ENCODE data around the gene CDC42BPA.

The CDC42BPA gene

DNA sequence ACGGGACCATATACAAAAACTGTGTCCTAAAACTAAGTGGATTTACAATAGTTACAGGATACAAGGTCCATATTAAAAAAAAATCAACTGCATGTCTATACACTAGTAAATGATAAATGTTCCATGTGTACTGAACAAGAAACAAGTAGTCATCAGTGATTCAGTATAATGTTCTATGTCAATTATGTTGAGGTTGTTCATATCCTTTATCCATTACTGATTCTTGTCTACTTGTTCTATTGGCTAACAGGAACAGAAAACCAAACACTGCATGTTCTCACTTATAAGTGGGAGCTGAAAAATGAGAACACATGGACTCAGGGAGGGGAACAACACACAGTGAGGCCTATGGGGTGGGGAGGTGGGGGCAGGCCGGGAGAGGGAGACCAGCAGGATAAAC, 90.5 kb downstream of the CDC42BPA start:
- DNase-seq (no peak), ATAC-seq (ENCODE audit: insufficient read depth, low read depth) (no peak)
- Histone ChIP-seq H3K27ac (ENCODE audit: low read length) (no peak overlapping the region), H4K20me1 (ENCODE audit: insufficient read depth, low read length) (no peaks in the 10 kb centered on the region), H3K4me3 (ENCODE audit: low read depth in 1 of 2, low read length in 2 of 2) (no peak overlapping the region), H3K27me3 (ENCODE audit: insufficient read depth, low read length, poor library complexity) (peaks cover 8% of the 10 kb centered on the region), H3K36me3 (ENCODE audit: insufficient read depth, low read length) (no peaks in the 10 kb centered on the region), H3K9me3 (ENCODE audit: insufficient read depth, low read length, severe bottlenecking) (no peaks in the 10 kb centered on the region), H3K79me2 (ENCODE audit: insufficient read depth, low read length) (no peaks in the 10 kb centered on the region), H3K4me1 (ENCODE audit: insufficient read depth, low read length) (no peaks in the 10 kb centered on the region), H3K4me2 (ENCODE audit: insufficient read depth, low read length) (no peak overlapping the region), H3K9ac (ENCODE audit: low read depth, low read length) (no peak overlapping the region), H2AFZ (ENCODE audit: low read depth, low read length) (no peak overlapping the region)
- no peak for TF ChIP-seq EZH2 (IDR thresholded peaks at IDR 0.05; ENCODE audit: borderline replicate concordance, low read depth, low read length, severe bottlenecking)
- TF ChIP-seq, protein P1, sequence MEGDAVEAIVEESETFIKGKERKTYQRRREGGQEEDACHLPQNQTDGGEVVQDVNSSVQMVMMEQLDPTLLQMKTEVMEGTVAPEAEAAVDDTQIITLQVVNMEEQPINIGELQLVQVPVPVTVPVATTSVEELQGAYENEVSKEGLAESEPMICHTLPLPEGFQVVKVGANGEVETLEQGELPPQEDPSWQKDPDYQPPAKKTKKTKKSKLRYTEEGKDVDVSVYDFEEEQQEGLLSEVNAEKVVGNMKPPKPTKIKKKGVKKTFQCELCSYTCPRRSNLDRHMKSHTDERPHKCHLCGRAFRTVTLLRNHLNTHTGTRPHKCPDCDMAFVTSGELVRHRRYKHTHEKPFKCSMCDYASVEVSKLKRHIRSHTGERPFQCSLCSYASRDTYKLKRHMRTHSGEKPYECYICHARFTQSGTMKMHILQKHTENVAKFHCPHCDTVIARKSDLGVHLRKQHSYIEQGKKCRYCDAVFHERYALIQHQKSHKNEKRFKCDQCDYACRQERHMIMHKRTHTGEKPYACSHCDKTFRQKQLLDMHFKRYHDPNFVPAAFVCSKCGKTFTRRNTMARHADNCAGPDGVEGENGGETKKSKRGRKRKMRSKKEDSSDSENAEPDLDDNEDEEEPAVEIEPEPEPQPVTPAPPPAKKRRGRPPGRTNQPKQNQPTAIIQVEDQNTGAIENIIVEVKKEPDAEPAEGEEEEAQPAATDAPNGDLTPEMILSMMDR (IDR thresholded peaks at IDR 0.05; ENCODE audit: borderline replicate concordance, extremely low read depth, low read length, poor library complexity, severe bottlenecking): no peak

DNA sequence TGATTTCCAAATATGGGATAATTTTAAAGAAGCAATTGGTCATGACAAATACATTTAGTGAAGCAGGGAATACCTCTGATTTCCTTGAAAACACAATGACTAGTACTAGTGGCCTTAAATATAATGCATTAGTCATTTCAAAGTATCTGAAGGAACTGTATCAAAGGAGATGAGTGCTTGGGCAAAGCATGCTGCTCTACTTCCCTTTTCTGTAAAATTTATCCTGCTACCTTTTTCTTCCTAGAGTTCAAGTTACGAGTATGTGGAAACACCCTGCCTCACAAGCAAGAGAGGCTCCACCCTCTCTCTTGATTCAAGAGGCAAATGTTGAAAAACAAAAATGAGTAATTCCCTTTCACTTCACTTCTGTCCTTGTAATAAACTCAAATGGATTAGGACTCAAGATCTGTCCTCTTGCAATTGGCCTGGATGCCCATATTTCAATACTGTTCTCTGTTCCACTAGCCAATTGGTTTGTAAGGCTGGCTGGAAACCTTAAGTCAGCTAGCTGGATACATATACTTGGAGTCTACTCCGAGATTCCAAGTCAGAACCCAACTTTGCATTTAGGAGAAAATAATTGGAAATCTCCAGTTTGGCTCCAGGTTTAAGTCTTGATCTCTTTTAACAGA, 92.5 kb downstream of the CDC42BPA start:
- Histone ChIP-seq H2AFZ (ENCODE audit: low read depth, low read length) (no peak overlapping the region), H3K79me2 (ENCODE audit: insufficient read depth, low read length) (no peaks in the 10 kb centered on the region), H3K9ac (ENCODE audit: low read depth, low read length) (no peak overlapping the region), H3K4me1 (ENCODE audit: insufficient read depth, low read length) (no peaks in the 10 kb centered on the region), H3K27me3 (ENCODE audit: insufficient read depth, low read length, poor library complexity) (peaks cover 8% of the 10 kb centered on the region), H3K36me3 (ENCODE audit: insufficient read depth, low read length) (no peaks in the 10 kb centered on the region), H3K4me2 (ENCODE audit: insufficient read depth, low read length) (no peak overlapping the region), H4K20me1 (ENCODE audit: insufficient read depth, low read length) (no peaks in the 10 kb centered on the region), H3K27ac (ENCODE audit: low read length) (no peak overlapping the region), H3K9me3 (ENCODE audit: insufficient read depth, low read length, severe bottlenecking) (no peaks in the 10 kb centered on the region), H3K4me3 (ENCODE audit: low read depth in 1 of 2, low read length in 2 of 2) (no peak overlapping the region)
- no peak for TF ChIP-seq EZH2 (IDR thresholded peaks at IDR 0.05; ENCODE audit: borderline replicate concordance, low read depth, low read length, severe bottlenecking)
- TF ChIP-seq, protein P1 (IDR thresholded peaks at IDR 0.05; ENCODE audit: borderline replicate concordance, extremely low read depth, low read length, poor library complexity, severe bottlenecking): no peak
- DNase-seq (no peak), ATAC-seq (ENCODE audit: insufficient read depth, low read depth) (no peak)

DNA sequence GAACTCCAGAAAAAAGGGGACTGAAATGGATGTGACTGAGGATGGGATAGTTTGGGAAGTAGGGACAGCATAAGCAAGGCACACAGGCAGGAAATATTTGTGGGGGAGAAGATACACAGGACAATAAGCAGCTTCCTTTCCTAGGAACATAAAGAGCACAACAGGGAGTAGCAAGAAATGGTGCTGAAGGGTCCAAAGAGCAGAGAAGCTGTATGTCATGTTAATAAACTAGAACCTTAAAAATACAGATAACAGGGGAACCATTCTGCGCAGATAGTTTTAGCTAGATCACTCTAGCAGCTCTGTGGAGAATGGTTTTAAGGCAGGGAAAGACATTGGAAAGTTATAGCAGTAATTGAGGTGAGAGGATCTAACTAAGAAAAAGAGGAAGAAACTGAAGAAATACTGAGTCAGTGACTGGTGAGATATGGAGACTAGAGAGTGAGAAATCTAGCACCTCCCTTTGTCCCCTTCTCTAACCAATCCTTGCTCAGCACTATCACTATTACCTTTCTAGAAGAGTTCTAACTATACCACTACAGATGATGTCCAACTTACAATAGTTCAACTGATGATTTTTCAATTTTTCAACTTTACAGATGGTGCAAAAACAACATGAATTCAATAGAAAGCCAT, 95.0 kb downstream of the CDC42BPA start:
- Histone ChIP-seq H3K4me3 (ENCODE audit: low read depth in 1 of 2, low read length in 2 of 2) (no peak overlapping the region), H3K4me2 (ENCODE audit: insufficient read depth, low read length) (no peak overlapping the region), H3K27ac (ENCODE audit: low read length) (no peak overlapping the region), H3K9ac (ENCODE audit: low read depth, low read length) (no peak overlapping the region), H2AFZ (ENCODE audit: low read depth, low read length) (no peak overlapping the region), H3K36me3 (ENCODE audit: insufficient read depth, low read length) (no peaks in the 10 kb centered on the region), H3K27me3 (ENCODE audit: insufficient read depth, low read length, poor library complexity) (peaks cover 8% of the 10 kb centered on the region), H4K20me1 (ENCODE audit: insufficient read depth, low read length) (no peaks in the 10 kb centered on the region), H3K9me3 (ENCODE audit: insufficient read depth, low read length, severe bottlenecking) (no peaks in the 10 kb centered on the region), H3K4me1 (ENCODE audit: insufficient read depth, low read length) (no peaks in the 10 kb centered on the region), H3K79me2 (ENCODE audit: insufficient read depth, low read length) (no peaks in the 10 kb centered on the region)
- TF ChIP-seq, protein P1 (IDR thresholded peaks at IDR 0.05; ENCODE audit: borderline replicate concordance, extremely low read depth, low read length, poor library complexity, severe bottlenecking): no peak
- TF ChIP-seq EZH2 (IDR thresholded peaks at IDR 0.05; ENCODE audit: borderline replicate concordance, low read depth, low read length, severe bottlenecking): no peak
- no peak for ATAC-seq (ENCODE audit: insufficient read depth, low read depth)
- no peak for DNase-seq
